ENCODE measurements around the gene LPIN1.

The LPIN1 gene

GRCh38 chr2:11746376-11746806, at the start of gene LPIN1:
LPIN1 (plus strand) TSS chr2:11746632; CDS start chr2:11765542, 18,910 bp downstream.
- DNase-seq (ENCODE audit: low spot score): peak; percentile 62

GRCh38 chr2:11696736-11697102, 49.7 kb upstream of the LPIN1 start:
- no peak for DNase-seq (ENCODE audit: low spot score)

- DNase-seq (ENCODE audit: low spot score): no peak
Measured at GRCh38 chr2:11697103-11697871, 49.1 kb upstream of the LPIN1 start.

- no peak for DNase-seq (ENCODE audit: low spot score)
Measured at GRCh38 chr2:11698009-11698922, 48.2 kb upstream of the LPIN1 start.

GRCh38 chr2:11699686-11700670, 46.5 kb upstream of the LPIN1 start:
- no peak for DNase-seq (ENCODE audit: low spot score)

- no peak for DNase-seq (ENCODE audit: low spot score)
Measured at GRCh38 chr2:11701206-11701605, 45.2 kb upstream of the LPIN1 start.

- DNase-seq (ENCODE audit: low spot score): no peak
Measured at GRCh38 chr2:11701751-11702301, 44.6 kb upstream of the LPIN1 start.

GRCh38 chr2:11702946-11703345, 43.5 kb upstream of the LPIN1 start:
- no peak for DNase-seq (ENCODE audit: low spot score)

GRCh38 chr2:11703700-11704099, 42.7 kb upstream of the LPIN1 start:
- no peak for DNase-seq (ENCODE audit: low spot score)

GRCh38 chr2:11705063-11705462, 41.4 kb upstream of the LPIN1 start:
- DNase-seq (ENCODE audit: low spot score): no peak

GRCh38 chr2:11705711-11706110, 40.7 kb upstream of the LPIN1 start:
- no peak for DNase-seq (ENCODE audit: low spot score)

GRCh38 chr2:11708106-11708505, 38.3 kb upstream of the LPIN1 start:
- no peak for DNase-seq (ENCODE audit: low spot score)

GRCh38 chr2:11709293-11709692, 37.1 kb upstream of the LPIN1 start:
- no peak for DNase-seq (ENCODE audit: low spot score)

GRCh38 chr2:11710210-11710609, 36.2 kb upstream of the LPIN1 start:
- DNase-seq (ENCODE audit: low spot score): no peak

- no peak for DNase-seq (ENCODE audit: low spot score)
Measured at GRCh38 chr2:11710632-11711353, 35.6 kb upstream of the LPIN1 start.

- no peak for DNase-seq (ENCODE audit: low spot score)
Measured at GRCh38 chr2:11711354-11711716, 35.1 kb upstream of the LPIN1 start.

- DNase-seq (ENCODE audit: low spot score): no peak
Measured at GRCh38 chr2:11711751-11712150, 34.7 kb upstream of the LPIN1 start.

GRCh38 chr2:11712866-11713265, 33.6 kb upstream of the LPIN1 start:
- no peak for DNase-seq (ENCODE audit: low spot score)

- no peak for DNase-seq (ENCODE audit: low spot score)
Measured at GRCh38 chr2:11713815-11714214, 32.6 kb upstream of the LPIN1 start.

GRCh38 chr2:11715987-11716652, 30.3 kb upstream of the LPIN1 start:
- no peak for DNase-seq (ENCODE audit: low spot score)
